ENCODE measurements around the gene UNC79. TPM values are rescaled to one million over a fixed set of nuclear protein-coding genes. Genes with fewer than 3 reads are reported as not detected.

Gene UNC79
- total and polyA plus RNA-seq, 2 donors from 2014 or later: 0.56 to 0.79 TPM

DNA sequence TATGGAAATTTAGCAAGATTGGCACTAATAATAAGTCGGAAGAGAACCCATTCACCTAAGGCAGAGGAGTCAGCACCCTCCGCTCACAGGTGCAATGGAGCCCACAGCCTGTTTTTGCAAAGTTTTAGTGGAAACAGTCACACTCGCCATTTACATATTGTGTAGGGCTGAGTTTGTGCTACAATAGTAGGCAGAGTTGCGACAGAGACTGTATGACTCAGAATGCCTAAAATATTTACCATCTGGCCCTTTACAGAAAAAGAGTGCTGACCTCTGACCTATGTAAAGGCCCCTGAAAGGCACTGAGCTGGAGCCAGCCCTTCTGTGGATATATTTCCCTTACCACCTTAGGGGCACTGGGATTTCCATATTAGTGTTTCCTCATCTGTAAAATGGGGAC lies 278.5 kb downstream of the UNC79 start:
- H3K36me3 ChIP-seq (ENCODE audit: control insufficient read depth in 2 of 3, insufficient read depth in 3 of 3, low read length in 3 of 3): no peaks in the 10 kb centered on the region
- intact Hi-C loops (cut with DNase I): no loop called here
- H3K27me3 ChIP-seq (ENCODE audit: control insufficient read depth, insufficient read depth, low read length): no peaks in the 10 kb centered on the region
- no peak overlapping the region for H3K4me3 ChIP-seq (ENCODE audit: low read length in 3 of 3)
- TF ChIP-seq, protein P1, sequence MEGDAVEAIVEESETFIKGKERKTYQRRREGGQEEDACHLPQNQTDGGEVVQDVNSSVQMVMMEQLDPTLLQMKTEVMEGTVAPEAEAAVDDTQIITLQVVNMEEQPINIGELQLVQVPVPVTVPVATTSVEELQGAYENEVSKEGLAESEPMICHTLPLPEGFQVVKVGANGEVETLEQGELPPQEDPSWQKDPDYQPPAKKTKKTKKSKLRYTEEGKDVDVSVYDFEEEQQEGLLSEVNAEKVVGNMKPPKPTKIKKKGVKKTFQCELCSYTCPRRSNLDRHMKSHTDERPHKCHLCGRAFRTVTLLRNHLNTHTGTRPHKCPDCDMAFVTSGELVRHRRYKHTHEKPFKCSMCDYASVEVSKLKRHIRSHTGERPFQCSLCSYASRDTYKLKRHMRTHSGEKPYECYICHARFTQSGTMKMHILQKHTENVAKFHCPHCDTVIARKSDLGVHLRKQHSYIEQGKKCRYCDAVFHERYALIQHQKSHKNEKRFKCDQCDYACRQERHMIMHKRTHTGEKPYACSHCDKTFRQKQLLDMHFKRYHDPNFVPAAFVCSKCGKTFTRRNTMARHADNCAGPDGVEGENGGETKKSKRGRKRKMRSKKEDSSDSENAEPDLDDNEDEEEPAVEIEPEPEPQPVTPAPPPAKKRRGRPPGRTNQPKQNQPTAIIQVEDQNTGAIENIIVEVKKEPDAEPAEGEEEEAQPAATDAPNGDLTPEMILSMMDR (IDR thresholded peaks at IDR 0.05; ENCODE audit: borderline replicate concordance, extremely low read depth, insufficient read depth): no peak
- no peak overlapping the region for H3K27ac ChIP-seq (ENCODE audit: low read depth in 2 of 2, low read length in 2 of 2)
- no peaks in the 10 kb centered on the region for H3K9me3 ChIP-seq (ENCODE audit: control insufficient read depth in 2 of 3, insufficient read depth in 1 of 3, low read length in 3 of 3)
- H3K4me1 ChIP-seq (ENCODE audit: control insufficient read depth in 2 of 3, insufficient read depth in 2 of 3, low read depth in 1 of 3, low read length in 3 of 3): peaks cover 0 to 2% (median 0%) of the 10 kb centered on the region in 3 donors
- DNase-seq (no peak), FAIRE-seq (no peak)
- H3K9ac ChIP-seq (ENCODE audit: low read length in 3 of 3): no peak overlapping the region

DNA sequence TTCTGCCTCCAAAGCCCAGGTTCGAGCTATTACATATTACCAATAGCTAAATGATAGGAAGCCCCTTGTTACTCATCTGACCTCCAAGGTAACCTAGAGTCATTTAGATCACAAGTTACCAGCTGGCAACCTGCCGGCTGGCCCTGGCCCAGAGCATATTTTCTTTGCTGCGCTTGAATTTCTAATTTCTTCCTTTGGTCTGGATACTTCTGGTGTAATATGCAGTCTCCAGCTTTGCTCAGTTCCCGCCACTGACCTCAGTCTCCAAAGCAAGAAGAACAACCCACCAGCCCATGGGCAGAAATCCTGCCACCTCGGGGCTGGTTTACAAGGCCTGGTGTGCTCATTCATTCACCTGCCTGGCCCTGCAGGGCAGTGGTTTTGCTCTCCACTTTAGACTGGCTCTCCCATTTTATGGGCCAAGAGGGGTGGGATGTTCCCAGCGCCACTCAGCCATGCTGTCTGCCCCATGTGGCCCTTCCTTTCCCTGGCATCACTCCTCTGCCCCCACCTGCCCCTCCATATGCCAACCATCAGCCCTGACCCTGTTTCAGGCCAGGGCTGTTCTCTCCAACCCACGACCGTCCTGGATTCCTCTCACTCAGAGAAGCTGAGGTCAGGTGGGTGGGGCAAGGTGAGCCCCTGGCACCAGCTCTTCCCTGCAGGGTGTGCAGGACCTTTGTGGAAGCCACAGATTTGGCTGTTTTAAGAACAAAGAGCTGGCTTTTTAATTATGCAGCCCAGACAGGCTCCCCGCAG lies 281.5 kb downstream of the UNC79 start:
- intact Hi-C loops (cut with DNase I): no loop called here
- Histone ChIP-seq H3K4me3 (ENCODE audit: low read length in 3 of 3) (no peak overlapping the region), H3K9ac (ENCODE audit: low read length in 3 of 3) (no peak overlapping the region), H3K36me3 (ENCODE audit: control insufficient read depth in 2 of 3, insufficient read depth in 3 of 3, low read length in 3 of 3) (no peaks in the 10 kb centered on the region), H3K27ac (ENCODE audit: low read depth in 2 of 2, low read length in 2 of 2) (no peak overlapping the region), H3K4me1 (ENCODE audit: control insufficient read depth in 2 of 3, insufficient read depth in 2 of 3, low read depth in 1 of 3, low read length in 3 of 3) (peaks cover 0 to 2% (median 0%) of the 10 kb centered on the region in 3 donors), H3K9me3 (ENCODE audit: control insufficient read depth in 2 of 3, insufficient read depth in 1 of 3, low read length in 3 of 3) (no peaks in the 10 kb centered on the region), H3K27me3 (ENCODE audit: control insufficient read depth, insufficient read depth, low read length) (no peaks in the 10 kb centered on the region)
- FAIRE-seq: no peak
- no peak for DNase-seq
- TF ChIP-seq, protein P1 (IDR thresholded peaks at IDR 0.05; ENCODE audit: borderline replicate concordance, extremely low read depth, insufficient read depth): no peak

DNA sequence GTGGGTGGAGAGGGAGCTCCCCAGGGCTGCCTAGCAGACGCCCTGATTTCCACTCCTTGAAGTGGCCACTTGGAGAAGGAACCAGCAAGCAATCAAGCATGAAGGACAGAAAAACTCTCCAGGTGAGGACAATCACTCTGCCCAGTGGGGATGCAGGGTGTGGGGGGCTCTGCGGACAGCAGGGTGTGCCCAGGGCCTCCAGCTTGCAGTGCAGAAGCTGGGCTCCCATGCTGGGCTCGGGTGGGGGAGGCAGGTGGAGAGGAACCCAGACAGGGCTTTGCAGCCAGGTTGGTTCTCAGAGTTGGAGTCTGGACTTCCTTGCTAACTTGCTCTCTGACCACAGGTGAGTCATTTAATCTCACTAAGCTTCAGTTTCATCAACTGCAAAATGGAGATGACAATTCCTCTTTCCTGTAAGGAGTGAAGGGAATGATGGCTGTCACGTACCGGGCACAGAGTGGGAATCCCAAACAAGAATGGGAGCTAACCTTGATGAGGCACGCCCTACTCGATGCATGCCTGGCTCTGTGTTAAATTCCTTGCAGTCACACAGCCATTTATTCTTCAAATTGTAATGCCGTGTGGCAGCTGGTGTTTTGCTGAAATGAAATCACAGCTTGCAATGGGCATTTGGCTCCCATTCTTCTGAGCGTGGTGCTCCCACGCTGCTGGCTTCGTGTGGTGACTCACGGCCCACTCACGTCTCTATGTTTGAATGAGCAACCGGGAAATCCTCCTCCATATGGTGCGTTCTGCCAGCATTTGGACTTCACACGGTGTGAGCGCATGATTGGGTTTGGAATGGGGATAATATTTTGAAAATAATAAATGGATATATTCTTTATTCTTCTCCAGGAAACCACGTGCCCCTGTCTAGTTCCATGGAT lies 282.3 kb downstream of the UNC79 start:
- Histone ChIP-seq H3K9me3 (ENCODE audit: control insufficient read depth in 2 of 3, insufficient read depth in 1 of 3, low read length in 3 of 3) (no peaks in the 10 kb centered on the region), H3K9ac (ENCODE audit: low read length in 3 of 3) (no peak overlapping the region), H3K27ac (ENCODE audit: low read depth in 2 of 2, low read length in 2 of 2) (no peak overlapping the region), H3K4me3 (ENCODE audit: low read length in 3 of 3) (no peak overlapping the region), H3K27me3 (ENCODE audit: control insufficient read depth, insufficient read depth, low read length) (no peaks in the 10 kb centered on the region), H3K36me3 (ENCODE audit: control insufficient read depth in 2 of 3, insufficient read depth in 3 of 3, low read length in 3 of 3) (no peaks in the 10 kb centered on the region), H3K4me1 (ENCODE audit: control insufficient read depth in 2 of 3, insufficient read depth in 2 of 3, low read depth in 1 of 3, low read length in 3 of 3) (peaks cover 0 to 2% (median 0%) of the 10 kb centered on the region in 3 donors)
- peak in 1 of 5 donors; percentile 60 for DNase-seq
- TF ChIP-seq, protein P1 (IDR thresholded peaks at IDR 0.05; ENCODE audit: borderline replicate concordance, extremely low read depth, insufficient read depth): no peak
- no peak for FAIRE-seq
- intact Hi-C loops (cut with DNase I): no loop called here
